Measurements from ENCODE around the gene ASAH2. TPM values are rescaled to one million over a fixed set of nuclear protein-coding genes. Genes with fewer than 3 reads are reported as not detected.
"Not testable (repeated sequence)": the region's sequence is repeated elsewhere in the genome, so short reads cannot be mapped to it uniquely, and the experiment has no call there.

The ASAH2 gene
- total RNA-seq, 1 experiment from 2014 or later: 0.41 TPM

- DNase-seq (ENCODE audit: low spot score): peak; percentile 8
These were observed 9.5 kb upstream of the ASAH2 start for GRCh38 chr10:50260791-50261281.

- DNase-seq (ENCODE audit: low spot score): no peak
These were observed 3.2 kb upstream of the ASAH2 start for GRCh38 chr10:50254479-50254878.

GRCh38 chr10:50250096-50250854, 1.0 kb downstream of the ASAH2 start:
- DNase-seq (ENCODE audit: low spot score): no peak

GRCh38 chr10:50248598-50248997, 2.7 kb downstream of the ASAH2 start:
- DNase-seq (ENCODE audit: low spot score): no peak

- no peak for DNase-seq (ENCODE audit: low spot score)
These were observed 3.3 kb downstream of the ASAH2 start for GRCh38 chr10:50248062-50248461.

- DNase-seq (ENCODE audit: low spot score): no peak
These were observed 7.1 kb downstream of the ASAH2 start for GRCh38 chr10:50244201-50244600.

- DNase-seq (ENCODE audit: low spot score): no peak
These were observed 8.5 kb downstream of the ASAH2 start for GRCh38 chr10:50242777-50243176.

GRCh38 chr10:50241478-50241877, 9.8 kb downstream of the ASAH2 start:
- DNase-seq (ENCODE audit: low spot score): not testable (repeated sequence)

GRCh38 chr10:50234486-50234885, 16.8 kb downstream of the ASAH2 start:
- no peak for DNase-seq (ENCODE audit: low spot score)

GRCh38 chr10:50232261-50232639, 19.1 kb downstream of the ASAH2 start:
- DNase-seq (ENCODE audit: low spot score): no peak

- DNase-seq (ENCODE audit: low spot score): no peak
These were observed 19.6 kb downstream of the ASAH2 start for GRCh38 chr10:50231515-50232260.

- DNase-seq (ENCODE audit: low spot score): no peak
These were observed 21.9 kb downstream of the ASAH2 start for GRCh38 chr10:50229460-50229859.

- DNase-seq (ENCODE audit: low spot score): no peak
These were observed 22.6 kb downstream of the ASAH2 start for GRCh38 chr10:50228672-50229071.

- DNase-seq (ENCODE audit: low spot score): no peak
These were observed 24.7 kb downstream of the ASAH2 start for GRCh38 chr10:50226610-50227009.

- peak; percentile 79 for DNase-seq (ENCODE audit: low spot score)
These were observed 26.9 kb downstream of the ASAH2 start for GRCh38 chr10:50224330-50224952.

GRCh38 chr10:50222199-50222598, 29.1 kb downstream of the ASAH2 start:
- DNase-seq (ENCODE audit: low spot score): no peak

GRCh38 chr10:50221470-50221869, 29.8 kb downstream of the ASAH2 start:
- DNase-seq (ENCODE audit: low spot score): no peak

GRCh38 chr10:50219646-50220045, 31.7 kb downstream of the ASAH2 start:
- no peak for DNase-seq (ENCODE audit: low spot score)

- DNase-seq (ENCODE audit: low spot score): no peak
These were observed 32.1 kb downstream of the ASAH2 start for GRCh38 chr10:50219200-50219599.

- DNase-seq (ENCODE audit: low spot score): no peak
These were observed 34.4 kb downstream of the ASAH2 start for GRCh38 chr10:50216894-50217293.

GRCh38 chr10:50216418-50216817, 34.9 kb downstream of the ASAH2 start:
- DNase-seq (ENCODE audit: low spot score): no peak

GRCh38 chr10:50211670-50212069, 39.6 kb downstream of the ASAH2 start:
- DNase-seq (ENCODE audit: low spot score): no peak

All from HT-29 (cell line).